K562 (cell line): Measurements from ENCODE around the gene SNCG. TPM values are rescaled to one million over a fixed set of nuclear protein-coding genes. Genes with fewer than 3 reads are reported as not detected.

Experiments
- ATAC-seq: fragments of 200-7000 bp; cut with Tn5 transposase; 3 replicates; pipeline ENCODE4 v1.9.1; 2020; ENCODE audit warnings: moderate library complexity
- BruUV-seq: library from RNA; stranded (reverse); fragments of 400-500 nt; replicated peaks from 2 replicates; lab custom pipeline; 2021; lab: Mats Ljungman, UMichigan
- CTCF ChIA-PET: fragments of 300-600 bp; formaldehyde crosslinking; extraction: SDS; loops from one replicate; lab custom pipeline; 2021; ENCODE audit warnings: low intra/inter-chr PET ratio; lab: Yijun Ruan, JAX
- POLR2A ChIA-PET: fragments of 300-600, 350-650 bp; sonication (Branson Sonifier 250); formaldehyde crosslinking; extraction: SDS; loops from one replicate; lab custom pipeline; 2021; ENCODE audit warnings: antibody characterized with exemption, inconsistent platforms; lab: Yijun Ruan, JAX
- DNase-seq, 4 experiments: peaks; one replicate each; pipeline versions ENCODE4 v3.0.0 to v3.0.0-alpha.2; 2011 to 2018; ENCODE audit warnings: low spot score in 3 of 4, mixed read lengths in 3 of 4; ENCODE audit errors: extremely low read depth in 1 of 4
- FAIRE-seq: peaks from 2 replicates; lab custom pipeline; 2011; peaks lifted over from hg19 to GRCh38; lab: Jason Lieb, UNC
- H2AFZ ChIP-seq: 2 replicates; pipeline ENCODE4 v1.6.0; 2011; ENCODE audit warnings: low read depth, low read length, control low read depth, inconsistent platforms
- H3K27ac ChIP-seq: fragments of 200-600 bp; 3 replicates; pipeline ENCODE4 v1.8.0; 2011; ENCODE audit warnings: low read depth, mild to moderate bottlenecking, control low read depth, inconsistent platforms, low read length, moderate library complexity, mixed read lengths; ENCODE audit errors: extremely low read depth
- H3K27me3 ChIP-seq, 2 experiments: fragments of 300-600 bp in 1 of 2; 2 replicates in 1 of 2; 3 replicates in 1 of 2; pipeline versions ENCODE4 v1.6.0 to v1.8.0; 2011; ENCODE audit warnings: inconsistent platforms in 2 of 2, low read length in 2 of 2, mild to moderate bottlenecking in 1 of 2, mixed read lengths in 1 of 2, moderate library complexity in 1 of 2; ENCODE audit not compliant: control insufficient read depth in 2 of 2, insufficient read depth in 2 of 2
- H3K36me3 ChIP-seq: fragments of 300-600 bp; 3 replicates; pipeline ENCODE4 v1.8.0; 2011; ENCODE audit warnings: mild to moderate bottlenecking, low read length, inconsistent platforms; ENCODE audit not compliant: control insufficient read depth, insufficient read depth
- H3K4me1 ChIP-seq, 2 experiments: fragments of 200-600 bp in 1 of 2; replicated peaks in 1 of 2; 2 replicates in 1 of 2; 3 replicates in 1 of 2; pipeline versions ENCODE4 v1.5.1 to v1.8.0; 2011; ENCODE audit warnings: inconsistent platforms in 2 of 2, low read length in 2 of 2, mild to moderate bottlenecking in 1 of 2, mixed read lengths in 1 of 2, moderate library complexity in 1 of 2; ENCODE audit not compliant: control insufficient read depth in 2 of 2, insufficient read depth in 2 of 2
- H3K4me2 ChIP-seq: 2 replicates; pipeline ENCODE4 v1.6.1; 2011; ENCODE audit warnings: low read length, control low read depth, inconsistent platforms, mixed read lengths; ENCODE audit not compliant: insufficient read depth
- H3K4me3 ChIP-seq: fragments of 200-600 bp; sonication (generic), shearing (Covaris generic); 2 replicates; pipeline ENCODE4 v1.5.1; 2016; ENCODE audit warnings: control low read depth, inconsistent platforms
- H3K79me2 ChIP-seq: fragments of 200-600 bp; 3 replicates; pipeline ENCODE4 v1.8.0; 2011; ENCODE audit warnings: low read length, inconsistent platforms; ENCODE audit not compliant: control insufficient read depth, insufficient read depth
- H3K9ac ChIP-seq, 2 experiments: 2 replicates each; pipeline versions ENCODE4 v1.6.0 to v1.6.1; 2011; ENCODE audit warnings: low read depth in 2 of 2, low read length in 2 of 2, control low read depth in 1 of 2, inconsistent platforms in 1 of 2, mild to moderate bottlenecking in 1 of 2, mixed read lengths in 1 of 2; ENCODE audit not compliant: insufficient read depth in 1 of 2
- H3K9me1 ChIP-seq: one replicate; pipeline ENCODE4 v1.6.0; 2011; ENCODE audit warnings: inconsistent platforms, mild to moderate bottlenecking, low read length, moderate library complexity; ENCODE audit not compliant: control insufficient read depth, insufficient read depth
- H3K9me3 ChIP-seq: replicated peaks from 2 replicates; pipeline ENCODE4 v1.5.1; 2011; ENCODE audit warnings: low read depth, low read length, inconsistent platforms; ENCODE audit not compliant: control insufficient read depth, insufficient read depth
- H4K20me1 ChIP-seq: replicated peaks from 2 replicates; pipeline ENCODE4 v1.6.1; 2011; ENCODE audit warnings: low read length, inconsistent platforms, mixed read lengths; ENCODE audit not compliant: control insufficient read depth, insufficient read depth
- CREB1 ChIP-seq, 2 experiments: sonication (generic) in 1 of 2; formaldehyde crosslinking in 1 of 2; IDR thresholded peaks; 2 replicates each; pipeline versions ENCODE4 v1.6.1 to v1.8.0; 2012 to 2022; ENCODE audit warnings: inconsistent platforms in 1 of 2, mild to moderate bottlenecking in 1 of 2, missing genetic modification reagents in 1 of 2, moderate library complexity in 1 of 2
- ETV1 ChIP-seq: fragments of 450-650 bp; conservative IDR thresholded peaks from 2 replicates; pipeline ENCODE4 v1.6.1; 2016; ENCODE audit warnings: missing genetic modification characterization, control low read depth, low read depth, missing compliant biosample characterization
- FOXM1 ChIP-seq, 2 experiments: fragments of 450-650 bp in 1 of 2; sonication (generic) in 1 of 2; formaldehyde crosslinking in 1 of 2; IDR thresholded peaks; 2 replicates each; pipeline versions ENCODE4 v1.6.1 to v1.9.0; 2017 to 2022; ENCODE audit warnings: low read depth in 2 of 2, mild to moderate bottlenecking in 2 of 2, missing genetic modification reagents in 1 of 2, moderate library complexity in 1 of 2
- HDAC6 ChIP-seq: IDR thresholded peaks from 2 replicates; pipeline ENCODE4 v1.6.1; 2012; ENCODE audit warnings: low read depth, mild to moderate bottlenecking, control low read depth, inconsistent platforms, low read length, moderate library complexity
- LEF1 ChIP-seq: fragments of 450-650 bp; IDR thresholded peaks from 2 replicates; pipeline ENCODE4 v1.6.1; 2016; ENCODE audit warnings: mild to moderate bottlenecking
- MEIS2 ChIP-seq: fragments of 450-650 bp; IDR thresholded peaks from 2 replicates; pipeline ENCODE4 v1.6.1; 2014; ENCODE audit warnings: mild to moderate bottlenecking; ENCODE audit not compliant: partially characterized antibody
- NCOA4 ChIP-seq: fragments of 450-650 bp; IDR thresholded peaks from 2 replicates; pipeline ENCODE4 v1.6.1; 2018; ENCODE audit warnings: mild to moderate bottlenecking; ENCODE audit not compliant: partially characterized antibody
- NFATC3 ChIP-seq: fragments of 450-650 bp; IDR thresholded peaks from 2 replicates; pipeline ENCODE4 v1.6.1; 2017; ENCODE audit warnings: mild to moderate bottlenecking
- NFIX ChIP-seq: fragments of 250-450 bp; sonication (Bioruptor Pico); IDR thresholded peaks from 2 replicates; pipeline ENCODE4 v1.4.0; 2020; ENCODE audit warnings: low read depth, mild to moderate bottlenecking, moderate library complexity
- ZBED1 ChIP-seq: IDR thresholded peaks from 2 replicates; pipeline ENCODE4 v1.6.1; 2014
- ZNF212 ChIP-seq: fragments of 450-650 bp; formaldehyde crosslinking; IDR thresholded peaks from 2 replicates; pipeline ENCODE4 v1.4.0; 2020; ENCODE audit warnings: mild to moderate bottlenecking
- ZNF217 ChIP-seq: sonication (generic); formaldehyde crosslinking; IDR thresholded peaks from 2 replicates; pipeline ENCODE4 v1.8.0; 2022; ENCODE audit warnings: mild to moderate bottlenecking, missing genetic modification reagents
- ZNF398 ChIP-seq: fragments of 250-450 bp; sonication (Bioruptor Pico); IDR thresholded peaks from 2 replicates; pipeline ENCODE4 v1.8.0; 2021; ENCODE audit warnings: moderate library complexity, mild to moderate bottlenecking, inconsistent platforms
- ZNF507 ChIP-seq: conservative IDR thresholded peaks from 2 replicates; pipeline ENCODE4 v1.6.1; 2017; ENCODE audit warnings: missing genetic modification characterization, missing compliant biosample characterization
- WGBS: fragments of 100-300 bp; shearing (Covaris generic); methylation state at CpG from one replicate; pipeline ENCODE4 v1.1.6; 2016; ENCODE audit warnings: low coverage, mixed read lengths; ENCODE audit not compliant: insufficient coverage; ENCODE audit errors: missing lambda C conversion rate; 5-methylcytosine and 5-hydroxymethylcytosine counted together
- in situ Hi-C: fragments of 300-500 bp; cut with MboI; formaldehyde crosslinking; loops from 4 replicates; pipeline ENCODE4 v1.15.0; 2018; ENCODE audit warnings: inconsistent platforms, mixed read lengths
- intact Hi-C: fragments of 100-400 bp; cut with micrococcal nuclease; formaldehyde crosslinking; loops from 2 replicates; pipeline ENCODE4 v1.14.2; 2022
- polyA plus RNA-seq, 8 experiments: library from polyadenylated mRNA; depleted of rRNA in 4 of 8; stranded (reverse) in 5 of 8; unstranded in 3 of 8; fragments of >200 nt; fragmentation: Nextera tagmentation in 2 of 8; fragmentation: Illumina TruSeq in 1 of 8; extraction: Ambion mirVana in 2 of 8; extraction: Trizol in 1 of 8; gene quantifications; 2 replicates each; pipeline versions ENCODE4 v1.2.1 to v1.2.3, GENCODE V29; 2011 to 2014; ENCODE audit warnings: inconsistent platforms in 1 of 8, missing spikeins in 1 of 8
- total RNA-seq, 7 experiments: library from RNA; depleted of rRNA in 6 of 7; stranded (reverse); fragments of >200 nt in 6 of 7; fragmentation: Illumina TruSeq in 2 of 7; extraction: Trizol in 2 of 7; gene quantifications; 2 replicates each; pipeline versions ENCODE4 v1.2.1 to v1.2.3, GENCODE V29; 2011 to 2021; ENCODE audit warnings: low replicate concordance in 1 of 7
- TF ChIP-seq, protein P1 (sequence below): fragments of 450-650 bp; conservative IDR thresholded peaks from 2 replicates; pipeline ENCODE4 v1.6.1; 2016; ENCODE audit warnings: missing genetic modification characterization, low read depth, mild to moderate bottlenecking, control low read depth, missing compliant biosample characterization

Gene SNCG
- total and polyA plus RNA-seq, 9 of the 15 experiments (the other 6 are each of a cell fraction or from before 2014, with no cell fraction given): 9.8 to 146 (median 93.6) TPM

DNA sequence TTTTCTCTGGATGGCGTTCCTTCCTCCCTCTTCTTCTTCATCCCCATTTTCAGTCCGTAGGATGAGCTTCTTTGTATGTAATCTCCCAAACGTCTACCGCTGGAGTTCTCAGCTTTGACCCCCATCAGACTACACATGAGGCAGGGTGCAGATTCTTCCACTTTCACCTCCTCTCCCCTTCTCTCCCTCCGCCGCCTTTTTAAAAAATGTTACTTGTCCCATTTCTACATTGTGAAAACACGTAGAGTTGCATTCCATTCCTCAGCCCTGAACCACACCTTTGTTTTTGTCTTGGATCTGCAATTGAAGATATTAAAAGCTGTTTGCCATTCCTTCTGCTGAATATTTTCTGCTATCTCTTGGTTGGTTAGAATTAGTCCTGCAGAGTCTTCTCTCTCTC is 16.1 kb downstream of the SNCG start:
- H3K9me3 ChIP-seq: no peaks in the 10 kb centered on the region
- peaks cover 0 to 3% of the 10 kb centered on the region in 2 experiments; a peak in 1 of 5 replicates for H3K4me1 ChIP-seq
- BruUV-seq: no TSS peak
- no peak overlapping the region for H3K27ac ChIP-seq
- no peak overlapping the region for H3K4me3 ChIP-seq
- H3K79me2 ChIP-seq: no peaks in the 10 kb centered on the region
- ATAC-seq: no peak
- TF ChIP-seq ZNF398 (no peak), HDAC6 (no peak), LEF1 (no peak), ETV1 (tag) (no peak), ZNF212 (CRISPR knock-in tag) (no peak), ZNF507 (no peak), FOXM1 (IDR thresholded peaks at IDR 0.05; ENCODE audit: low read depth) (no peak), FOXM1 (CRISPR knock-in tag; IDR thresholded peaks at IDR 0.05; ENCODE audit: low read depth) (no peak), NFATC3 (no peak), CREB1 (IDR thresholded peaks at IDR 0.05) (no peak), CREB1 (CRISPR knock-in tag; IDR thresholded peaks at IDR 0.05) (no peak), NFIX (CRISPR knock-in tag) (no peak), NCOA4 (no peak), ZBED1 (no peak), ZNF217 (CRISPR knock-in tag) (no peak), MEIS2 (no peak)
- TF ChIP-seq, protein P1, sequence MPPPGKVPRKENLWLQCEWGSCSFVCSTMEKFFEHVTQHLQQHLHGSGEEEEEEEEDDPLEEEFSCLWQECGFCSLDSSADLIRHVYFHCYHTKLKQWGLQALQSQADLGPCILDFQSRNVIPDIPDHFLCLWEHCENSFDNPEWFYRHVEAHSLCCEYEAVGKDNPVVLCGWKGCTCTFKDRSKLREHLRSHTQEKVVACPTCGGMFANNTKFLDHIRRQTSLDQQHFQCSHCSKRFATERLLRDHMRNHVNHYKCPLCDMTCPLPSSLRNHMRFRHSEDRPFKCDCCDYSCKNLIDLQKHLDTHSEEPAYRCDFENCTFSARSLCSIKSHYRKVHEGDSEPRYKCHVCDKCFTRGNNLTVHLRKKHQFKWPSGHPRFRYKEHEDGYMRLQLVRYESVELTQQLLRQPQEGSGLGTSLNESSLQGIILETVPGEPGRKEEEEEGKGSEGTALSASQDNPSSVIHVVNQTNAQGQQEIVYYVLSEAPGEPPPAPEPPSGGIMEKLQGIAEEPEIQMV (tag): no peak
- TF ChIP-seq, all 486 proteins: peak for 0
- DNase-seq (no peak), FAIRE-seq (no peak)
- Histone ChIP-seq H4K20me1 (no peaks in the 10 kb centered on the region), H3K27me3 (no peaks in the 10 kb centered on the region), H3K9me1 (no peaks in the 10 kb centered on the region), H2AFZ (no peak overlapping the region), H3K4me2 (no peak overlapping the region), H3K36me3 (no peaks in the 10 kb centered on the region), H3K9ac (no peak overlapping the region)
- intact Hi-C loops: no loop called here
- CTCF ChIA-PET: no interaction called here
- 28% methylated on average over 5 of the region's 7 CpGs for WGBS
- POLR2A ChIA-PET: no interaction called here
- in situ Hi-C loops: no loop called here
